GM19455 (cell line): ENCODE data around the gene MIOX.
"Not testable (repeated sequence)": the region's sequence is repeated elsewhere in the genome, so short reads cannot be mapped to it uniquely, and the experiment has no call there.

ENCODE experiments used
- ATAC-seq: cut with Tn5 transposase; IDR thresholded peaks from one replicate; pipeline ENCODE4 v1.9.1; 2021; ENCODE audit not compliant: unreplicated experiment

MIOX gene

GRCh38 chr22:50528682-50529415 is 42.2 kb downstream of the MIOX start:
- ATAC-seq, result no peak

- ATAC-seq, result no peak
Measured at GRCh38 chr22:50529416-50529896, 42.8 kb downstream of the MIOX start.

GRCh38 chr22:50529897-50530579 is 43.4 kb downstream of the MIOX start, which contains the start of gene TYMP:
TYMP (minus strand) TSS chr22:50530012; CDS start chr22:50529709, 303 bp downstream.
- ATAC-seq, result no peak

- no peak for ATAC-seq
Measured at GRCh38 chr22:50530580-50530876, 43.9 kb downstream of the MIOX start.

GRCh38 chr22:50530877-50531545 is 44.4 kb downstream of the MIOX start:
- ATAC-seq, result no peak

- no peak for ATAC-seq
Measured at GRCh38 chr22:50531546-50531961, 44.9 kb downstream of the MIOX start.

- ATAC-seq, result no peak
Measured at GRCh38 chr22:50531962-50532674, 45.5 kb downstream of the MIOX start.

GRCh38 chr22:50532824-50533796 is 46.5 kb downstream of the MIOX start:
- ATAC-seq, result no peak

GRCh38 chr22:50533856-50534711 is 47.4 kb downstream of the MIOX start:
- not testable (repeated sequence) for ATAC-seq

GRCh38 chr22:50535113-50535512 is 48.5 kb downstream of the MIOX start:
- ATAC-seq, result no peak

GRCh38 chr22:50536226-50536625 is 49.6 kb downstream of the MIOX start:
- ATAC-seq, result no peak

- ATAC-seq, result no peak
Measured at GRCh38 chr22:50537765-50538164, 51.1 kb downstream of the MIOX start.
